H1 (cell line): ENCODE data around the gene CD38. TPM values are rescaled to one million over a fixed set of nuclear protein-coding genes. Genes with fewer than 3 reads are reported as not detected.

Experiments
- CTCF ChIA-PET: fragments of 300-600 bp; sonication (Branson Sonifier 250); formaldehyde crosslinking; loops from one replicate; lab custom pipeline; 2021; ENCODE audit not compliant: partially characterized antibody; lab: Charles Lee
- POLR2A ChIA-PET: fragments of 300-600 bp; sonication (Branson Sonifier 250); formaldehyde crosslinking; loops from one replicate; lab custom pipeline; 2021; ENCODE audit warnings: inconsistent platforms; ENCODE audit not compliant: partially characterized antibody; lab: Charles Lee
- DNase-seq, 2 experiments: peaks; one replicate each; pipeline versions ENCODE4 v3.0.0 to v3.0.0-alpha.2; 2010 to 2022; ENCODE audit warnings: low spot score in 2 of 2, low read depth in 1 of 2, mixed read lengths in 1 of 2
- FAIRE-seq: peaks from 2 replicates; lab custom pipeline; 2011; peaks lifted over from hg19 to GRCh38; lab: Jason Lieb, UNC
- H2AFZ ChIP-seq: 2 replicates; pipeline ENCODE4 v1.8.1; 2012; ENCODE audit warnings: low read length, inconsistent platforms
- H2AK5ac ChIP-seq: 2 replicates; pipeline ENCODE4 v1.6.1; 2013; ENCODE audit warnings: low read depth, low read length
- H2BK120ac ChIP-seq: replicated peaks from 2 replicates; pipeline ENCODE3; 2013; ENCODE audit warnings: low read depth, low read length, inconsistent platforms
- H2BK12ac ChIP-seq: 2 replicates; pipeline ENCODE4 v1.6.1; 2013; ENCODE audit warnings: low read depth, low read length
- H2BK15ac ChIP-seq: 2 replicates; pipeline ENCODE4 v1.6.1; 2013; ENCODE audit warnings: low read length
- H2BK20ac ChIP-seq: 2 replicates; pipeline ENCODE4 v1.6.1; 2013; ENCODE audit warnings: low read length
- H2BK5ac ChIP-seq: 2 replicates; pipeline ENCODE4 v1.6.1; 2013; ENCODE audit warnings: low read depth, low read length
- H3K14ac ChIP-seq: 2 replicates; pipeline ENCODE4 v1.6.1; 2013; ENCODE audit warnings: inconsistent platforms; ENCODE audit not compliant: insufficient read length
- H3K18ac ChIP-seq: 2 replicates; pipeline ENCODE4 v1.6.1; 2013; ENCODE audit warnings: low read length; ENCODE audit errors: extremely low read depth
- H3K23ac ChIP-seq: 2 replicates; pipeline ENCODE4 v1.6.1; 2013; ENCODE audit warnings: inconsistent platforms; ENCODE audit not compliant: insufficient read length
- H3K23me2 ChIP-seq: 2 replicates; pipeline ENCODE4 v1.6.1; 2013; ENCODE audit warnings: low read depth, low read length
- H3K27ac ChIP-seq: 2 replicates; pipeline ENCODE4 v1.6.1; 2011; ENCODE audit warnings: low read depth, low read length, inconsistent platforms
- H3K27me3 ChIP-seq, 4 experiments: replicated peaks in 1 of 4; 1 replicate in 1 of 4; 2 replicates in 3 of 4; pipeline versions ENCODE4 v1.6.1 to v1.8.1; 2011 to 2013; ENCODE audit warnings: low read length in 3 of 4, mild to moderate bottlenecking in 3 of 4, inconsistent platforms in 2 of 4, mixed read lengths in 2 of 4, moderate library complexity in 1 of 4; ENCODE audit not compliant: control insufficient read depth in 3 of 4, insufficient read depth in 3 of 4; ENCODE audit errors: extremely low read depth in 1 of 4
- H3K36me3 ChIP-seq, 4 experiments: 2 replicates each; pipeline versions ENCODE4 v1.6.1 to v1.8.1; 2011 to 2013; ENCODE audit warnings: mild to moderate bottlenecking in 4 of 4, low read length in 3 of 4, moderate library complexity in 2 of 4, control low read depth in 1 of 4, inconsistent platforms in 1 of 4; ENCODE audit not compliant: insufficient read depth in 4 of 4, control insufficient read depth in 2 of 4
- H3K4ac ChIP-seq: replicated peaks from 2 replicates; pipeline ENCODE3; 2013; ENCODE audit warnings: low read length, low read depth, mixed read lengths, inconsistent platforms; ENCODE audit not compliant: insufficient read length
- H3K4me1 ChIP-seq, 4 experiments: replicated peaks in 1 of 4; 1 replicate in 1 of 4; 2 replicates in 3 of 4; pipeline versions ENCODE4 v1.6.1 to v1.8.1; 2011 to 2013; ENCODE audit warnings: low read length in 3 of 4, inconsistent platforms in 2 of 4, mixed read lengths in 1 of 4; ENCODE audit not compliant: insufficient read depth in 4 of 4, control insufficient read depth in 3 of 4
- H3K4me2 ChIP-seq, 2 experiments: 2 replicates each; pipeline versions ENCODE4 v1.6.1 to v1.8.1; 2011 to 2013; ENCODE audit warnings: low read depth in 2 of 2, low read length in 2 of 2, control low read depth in 1 of 2, inconsistent platforms in 1 of 2, mild to moderate bottlenecking in 1 of 2; ENCODE audit not compliant: insufficient read depth in 1 of 2
- H3K4me3 ChIP-seq, 4 experiments: fragments of 200-600, 300-600 bp in 1 of 4; sonication (generic), shearing (Covaris generic), sonication (Bioruptor Twin) in 1 of 4; 2 replicates each; pipeline versions ENCODE4 v1.5.1 to v1.8.1; 2011 to 2016; ENCODE audit warnings: low read length in 4 of 4, low read depth in 3 of 4, control low read depth in 2 of 4, inconsistent platforms in 2 of 4, mild to moderate bottlenecking in 2 of 4, mixed read lengths in 1 of 4, moderate library complexity in 1 of 4; ENCODE audit not compliant: insufficient read depth in 2 of 4; ENCODE audit errors: extremely low read depth in 1 of 4
- H3K56ac ChIP-seq: replicated peaks from 2 replicates; pipeline ENCODE3; 2013; ENCODE audit warnings: low read depth, mild to moderate bottlenecking, mixed read lengths, low read length, inconsistent platforms; ENCODE audit not compliant: insufficient read length
- H3K79me1 ChIP-seq: 2 replicates; pipeline ENCODE4 v1.6.1; 2013; ENCODE audit warnings: low read depth, low read length, control low read depth
- H3K79me2 ChIP-seq, 2 experiments: 2 replicates each; pipeline versions ENCODE4 v1.6.1 to v1.8.1; 2012 to 2013; ENCODE audit warnings: low read length in 2 of 2, mild to moderate bottlenecking in 2 of 2, inconsistent platforms in 1 of 2; ENCODE audit not compliant: insufficient read depth in 2 of 2, control insufficient read depth in 1 of 2
- H3K9ac ChIP-seq, 4 experiments: replicated peaks in 1 of 4; 1 replicate in 1 of 4; 2 replicates in 3 of 4; pipeline versions ENCODE4 v1.6.1 to v1.8.1; 2011 to 2013; ENCODE audit warnings: low read depth in 3 of 4, low read length in 3 of 4, control low read depth in 2 of 4, mild to moderate bottlenecking in 2 of 4, moderate library complexity in 2 of 4, inconsistent platforms in 1 of 4; ENCODE audit errors: extremely low read depth in 1 of 4
- H3K9me3 ChIP-seq, 2 experiments: 2 replicates each; pipeline versions ENCODE4 v1.6.1 to v1.8.1; 2012 to 2013; ENCODE audit warnings: mild to moderate bottlenecking in 2 of 2, moderate library complexity in 2 of 2, control low read depth in 1 of 2, inconsistent platforms in 1 of 2, low read depth in 1 of 2, low read length in 1 of 2, mixed read lengths in 1 of 2; ENCODE audit not compliant: insufficient read depth in 2 of 2
- H4K20me1 ChIP-seq, 2 experiments: replicated peaks in 1 of 2; 2 replicates each; pipeline versions ENCODE3 to v1.8.1; 2011 to 2013; ENCODE audit warnings: inconsistent platforms in 2 of 2, low read length in 2 of 2, mild to moderate bottlenecking in 1 of 2; ENCODE audit not compliant: insufficient read depth in 2 of 2, control insufficient read depth in 1 of 2
- H4K5ac ChIP-seq: 2 replicates; pipeline ENCODE4 v1.6.1; 2013; ENCODE audit warnings: low read length, low read depth, mixed read lengths, inconsistent platforms; ENCODE audit not compliant: insufficient read length
- H4K8ac ChIP-seq: 2 replicates; pipeline ENCODE4 v1.8.0; 2013; ENCODE audit warnings: mild to moderate bottlenecking, moderate library complexity, low read length, inconsistent platforms; ENCODE audit not compliant: insufficient read depth; ENCODE audit errors: extremely low read depth
- H4K91ac ChIP-seq: replicated peaks from 2 replicates; pipeline ENCODE3; 2013; ENCODE audit warnings: low read length, mixed read lengths, inconsistent platforms; ENCODE audit not compliant: insufficient read length
- ASH2L ChIP-seq: fragments of 200-600, 300-600 bp; sonication (generic); IDR thresholded peaks from one replicate; pipeline ENCODE4 v1.7.1; 2017; ENCODE audit warnings: low read length
- BACH1 ChIP-seq: IDR thresholded peaks from 2 replicates; pipeline ENCODE4 v1.6.1; 2012; ENCODE audit warnings: low read length, improper control_type of control experiment
- BRCA1 ChIP-seq: IDR thresholded peaks from 2 replicates; pipeline ENCODE4 v1.6.1; 2012; ENCODE audit warnings: low read depth, low read length, improper control_type of control experiment
- CHD1 ChIP-seq: IDR thresholded peaks from 2 replicates; pipeline ENCODE4 v1.6.1; 2012; ENCODE audit warnings: low read depth, low read length, improper control_type of control experiment
- GTF2F1 ChIP-seq: IDR thresholded peaks from 2 replicates; pipeline ENCODE4 v1.6.1; 2012; ENCODE audit warnings: low read depth, low read length, improper control_type of control experiment, borderline replicate concordance
- JUND ChIP-seq: IDR thresholded peaks from 2 replicates; pipeline ENCODE4 v1.6.1; 2011; ENCODE audit warnings: mild to moderate bottlenecking, improper control_type of control experiment, low read length
- MAFK ChIP-seq: IDR thresholded peaks from 2 replicates; pipeline ENCODE4 v1.6.1; 2012; ENCODE audit warnings: low read depth, mild to moderate bottlenecking, improper control_type of control experiment, low read length
- PHF8 ChIP-seq: fragments of 200-600 bp; sonication (generic); conservative IDR thresholded peaks from 2 replicates; pipeline ENCODE4 v1.7.1; 2012; ENCODE audit warnings: low read depth, mild to moderate bottlenecking, inconsistent platforms, low read length, moderate library complexity
- POLR2A ChIP-seq, 2 experiments: IDR thresholded peaks; 1 replicate in 1 of 2; 2 replicates in 1 of 2; pipeline ENCODE4 v1.6.1; 2011; ENCODE audit warnings: low read depth in 2 of 2, low read length in 2 of 2, mild to moderate bottlenecking in 2 of 2; ENCODE audit errors: control extremely low read depth in 1 of 2
- RBBP5 ChIP-seq: IDR thresholded peaks from 2 replicates; pipeline ENCODE4 v1.7.1; 2012; ENCODE audit warnings: low read depth, mild to moderate bottlenecking, inconsistent platforms, low read length, moderate library complexity, borderline replicate concordance
- RNF2 ChIP-seq: fragments of 200-900, 300-1000 bp; sonication (generic); IDR thresholded peaks from 2 replicates; pipeline ENCODE4 v1.7.1; 2016; ENCODE audit warnings: borderline replicate concordance, low read depth, mild to moderate bottlenecking, antibody characterized with exemption, low read length; ENCODE audit not compliant: poor library complexity, severe bottlenecking; ENCODE audit errors: missing control alignments
- SIN3A ChIP-seq, 2 experiments: IDR thresholded peaks in 1 of 2; conservative IDR thresholded peaks in 1 of 2; 2 replicates each; pipeline ENCODE4 v1.6.1; 2011 to 2012; ENCODE audit warnings: low read length in 2 of 2, improper control_type of control experiment in 1 of 2, low read depth in 1 of 2, mild to moderate bottlenecking in 1 of 2
- SIX5 ChIP-seq: IDR thresholded peaks from 2 replicates; pipeline ENCODE4 v1.6.1; 2011; ENCODE audit warnings: mild to moderate bottlenecking, low read depth, low read length
- SUZ12 ChIP-seq: fragments of 200-600 bp; sonication (generic); IDR thresholded peaks from 2 replicates; pipeline ENCODE4 v1.6.1; 2012; ENCODE audit warnings: mild to moderate bottlenecking, inconsistent platforms, low read length, moderate library complexity, mixed read lengths
- TEAD4 ChIP-seq: IDR thresholded peaks from 2 replicates; pipeline ENCODE4 v1.6.1; 2012; ENCODE audit warnings: low read depth, low read length, inconsistent platforms, mixed read lengths
- WGBS, 2 experiments: shearing (Covaris generic) in 1 of 2; methylation state at CpG; one replicate each; pipeline versions ENCODE4 v1.1.6 to v1.1.7; 2013 to 2015; ENCODE audit warnings: low lambda C conversion rate in 2 of 2, mixed read lengths in 2 of 2, inconsistent platforms in 1 of 2, low coverage in 1 of 2, missing lambda C conversion rate in 1 of 2; ENCODE audit not compliant: insufficient replicate concordance in 2 of 2, insufficient coverage in 1 of 2, insufficient read length in 1 of 2; ENCODE audit errors: extremely low coverage in 1 of 2, missing lambda C conversion rate in 1 of 2; 5-methylcytosine and 5-hydroxymethylcytosine counted together
- polyA plus RNA-seq, 7 experiments: library from polyadenylated mRNA; depleted of rRNA in 3 of 7; stranded (reverse) in 5 of 7; unstranded in 2 of 7; fragments of >200 nt in 5 of 7; fragments of 200-250 nt in 2 of 7; gene quantifications; 1 replicate in 5 of 7; 2 replicates in 1 of 7; 4 replicates in 1 of 7; pipeline versions ENCODE4 v1.2.1 to v1.2.3, GENCODE V29; 2011 to 2013; ENCODE audit warnings: missing spikeins in 2 of 7, mixed read lengths in 2 of 7
- total RNA-seq: library from RNA; stranded (reverse); fragmentation: NEBNext Ultra II Directional; extraction: Animal tissue kit (Norgen Biotek cat#: 25700); gene quantifications from 2 replicates; pipeline ENCODE4 v1.2.1, GENCODE V29; 2021

Gene CD38
- total and polyA plus RNA-seq, 2 of the 8 experiments (the other 6 are each of a cell fraction or from before 2014, with no cell fraction given) = 0.14 to 0.24 TPM

GRCh38 chr4:15873117-15873516 lies 95.0 kb downstream of the CD38 start:
- H2BK12ac ChIP-seq = no peak overlapping the region
- no peak overlapping the region for H3K18ac ChIP-seq
- H4K5ac ChIP-seq = no peak overlapping the region
- no peak overlapping the region for H3K14ac ChIP-seq
- no peaks in the 10 kb centered on the region for H3K23me2 ChIP-seq
- H3K27me3 ChIP-seq = no peaks in the 10 kb centered on the region
- no peak overlapping the region for H3K4me3 ChIP-seq
- H3K9me3 ChIP-seq = peaks cover 3 to 5% of the 10 kb centered on the region in 2 experiments; a peak in 3 of 4 replicates
- no peak overlapping the region for H4K91ac ChIP-seq
- H2BK20ac ChIP-seq = no peak overlapping the region
- H3K4ac ChIP-seq = no peak overlapping the region
- no peaks in the 10 kb centered on the region for H3K79me1 ChIP-seq
- 87% methylated on average over 6 of the region's 6 CpGs; no CpG with 5 or more reads in 1 of the 2 experiments for WGBS, 2 experiments
- H3K79me2 ChIP-seq = no peaks in the 10 kb centered on the region
- H2BK120ac ChIP-seq = no peak overlapping the region
- H4K20me1 ChIP-seq = no peaks in the 10 kb centered on the region
- H3K36me3 ChIP-seq = no peaks in the 10 kb centered on the region
- no peak overlapping the region for H3K9ac ChIP-seq
- FAIRE-seq = no peak
- H3K4me2 ChIP-seq = no peak overlapping the region
- no peak overlapping the region for H3K27ac ChIP-seq
- no peak overlapping the region for H2AK5ac ChIP-seq
- no peak overlapping the region for H2BK5ac ChIP-seq
- no peak overlapping the region for H2BK15ac ChIP-seq
- H3K4me1 ChIP-seq = no peaks in the 10 kb centered on the region
- ChIA-PET POLR2A (interaction anchor here (1.1 kb wide), 1 partner anchor 52 kb away, joined by 3 read pairs; no protein-coding TSS in a partner anchor), CTCF (interaction anchor here (1.2 to 2.5 kb wide), 2 partner anchors 10 to 83 kb away, joined by 3 to 19 read pairs; no protein-coding TSS in a partner anchor)
- H4K8ac ChIP-seq = no peak overlapping the region
- H2AFZ ChIP-seq = no peak overlapping the region
- H3K23ac ChIP-seq = no peak overlapping the region
- no peak for DNase-seq
- no peak overlapping the region for H3K56ac ChIP-seq
- TF ChIP-seq BRCA1 (no peak), PHF8 (no peak), SUZ12 (no peak), BACH1 (no peak), POLR2A (IDR thresholded peaks at IDR 0.05; ENCODE audit: control extremely low read depth in 1 of 2, low read depth in 2 of 2, low read length in 2 of 2) (no peak), SIX5 (no peak), RNF2 (no peak), CHD1 (no peak), SIN3A (conservative IDR thresholded peaks at IDR 0.05 in 1 of 2, IDR thresholded peaks at IDR 0.05 in 1 of 2; ENCODE audit: low read depth in 1 of 2, low read length in 2 of 2) (no peak), ASH2L (no peak), RBBP5 (no peak), JUND (no peak), MAFK (no peak), GTF2F1 (no peak), TEAD4 (no peak)
